Measurements from ENCODE around the gene ARHGEF37.
A peak's percentile ranks its signal among the peaks of the same experiment; 100 is the strongest.
"Not testable (repeated sequence)": the region's sequence is repeated elsewhere in the genome, so short reads cannot be mapped to it uniquely, and the experiment has no call there.

The ARHGEF37 gene

DNA sequence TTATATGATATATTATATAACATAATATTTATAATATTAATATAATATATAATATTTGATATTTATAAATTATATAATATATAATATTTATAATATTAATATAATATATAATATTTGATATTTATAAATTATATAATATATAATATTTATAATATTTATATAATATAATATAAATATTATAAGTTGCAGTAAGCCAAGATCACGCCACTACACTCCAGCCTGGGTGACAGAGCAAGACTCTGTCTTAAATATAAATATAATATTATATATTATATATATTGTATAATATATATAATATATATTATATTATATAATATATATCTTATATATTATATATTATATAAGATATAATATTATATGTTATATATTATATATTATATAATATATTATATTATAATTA, 68.4 kb downstream of the ARHGEF37 start:
- DNase-seq, result not testable (repeated sequence)

- DNase-seq, result no peak
Measured at GRCh38 chr5:149651686-149652085, 70.4 kb downstream of the ARHGEF37 start.

DNA sequence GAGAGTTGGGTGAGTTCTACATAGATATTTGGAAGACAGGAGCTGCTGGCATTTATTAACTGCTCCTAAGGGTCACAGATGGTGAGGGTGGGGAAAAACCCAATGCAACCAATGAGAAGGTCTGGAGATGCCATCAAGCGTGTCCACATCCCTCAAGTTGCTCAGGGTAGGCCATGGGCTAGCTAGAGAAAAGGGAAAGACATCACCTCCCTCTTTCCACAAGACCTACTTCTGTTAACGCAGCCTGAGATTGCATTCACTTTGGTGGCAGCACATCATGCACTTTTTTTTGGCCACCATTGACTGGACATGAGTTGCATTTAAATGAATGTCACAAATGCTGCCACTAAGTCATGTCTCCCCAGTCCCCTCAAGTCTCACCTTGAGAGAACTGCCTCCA, 71.4 kb downstream of the ARHGEF37 start:
- DNase-seq, result no peak

DNA sequence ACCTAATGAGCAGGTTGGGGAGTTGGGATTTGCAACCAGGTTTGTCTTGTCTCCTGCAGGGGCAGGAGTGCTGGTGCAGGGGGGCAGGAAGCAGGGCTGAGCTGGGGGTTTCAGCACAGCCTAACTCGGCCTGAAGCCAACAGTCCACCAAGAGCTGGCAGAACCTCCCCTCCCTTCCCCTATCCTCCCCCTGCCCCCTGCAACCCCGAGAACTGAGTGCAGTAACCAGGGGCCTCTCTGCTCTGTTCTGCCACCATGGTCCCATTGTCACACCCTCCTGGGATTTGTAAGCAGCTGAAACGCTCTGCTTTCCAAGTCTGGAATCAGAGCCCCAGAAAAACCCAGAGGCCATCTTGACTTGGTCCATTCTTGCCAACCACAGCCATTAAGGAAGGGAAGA, 72.9 kb downstream of the ARHGEF37 start:
- no peak for DNase-seq

DNA sequence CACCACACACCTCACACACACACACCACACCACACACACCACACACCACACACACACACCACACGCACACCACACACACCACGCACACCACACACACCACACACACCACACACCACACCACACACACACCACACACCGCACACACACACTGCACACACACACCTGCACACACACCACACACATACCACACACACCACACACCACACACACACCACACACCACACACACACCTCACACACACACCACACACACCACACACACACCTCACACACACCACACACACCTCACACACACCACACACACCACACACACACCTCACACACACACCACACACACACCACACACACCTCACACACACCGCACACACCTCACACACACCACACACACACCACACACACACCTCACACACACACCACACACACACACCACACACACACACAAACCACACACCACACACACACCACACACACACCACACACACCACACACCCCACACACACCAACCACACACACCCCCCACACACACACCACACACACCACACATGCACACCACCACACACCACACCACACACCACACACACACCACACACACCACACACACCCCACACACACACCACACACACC, 73.7 kb downstream of the ARHGEF37 start:
- DNase-seq, result no peak

- no peak for DNase-seq
Measured at GRCh38 chr5:149656576-149657182, 75.4 kb downstream of the ARHGEF37 start.

GRCh38 chr5:149657324-149657723, 76.0 kb downstream of the ARHGEF37 start:
- no peak for DNase-seq

GRCh38 chr5:149658299-149658698, 77.0 kb downstream of the ARHGEF37 start:
- no peak for DNase-seq

DNA sequence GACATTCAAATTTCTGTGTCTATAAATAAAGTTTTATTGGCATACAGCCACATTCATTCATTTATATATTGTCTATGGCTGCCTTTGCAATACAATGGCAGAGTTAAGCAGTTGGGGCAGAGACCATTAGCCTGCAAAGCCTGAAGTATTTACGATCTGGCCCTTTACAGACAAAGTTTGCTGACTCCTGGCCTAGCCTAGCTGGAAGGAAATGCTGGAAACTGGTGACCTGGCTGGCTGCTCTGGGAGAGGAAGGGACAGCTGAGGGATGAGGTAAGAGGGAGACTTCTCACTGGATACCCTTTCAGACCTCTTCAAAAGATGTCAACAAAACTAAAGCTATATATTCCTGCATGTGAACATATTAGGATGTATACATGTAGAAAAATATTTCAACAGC, 82.8 kb downstream of the ARHGEF37 start:
- no peak for DNase-seq

GRCh38 chr5:149664666-149665415, 83.5 kb downstream of the ARHGEF37 start:
- DNase-seq, result no peak

DNA sequence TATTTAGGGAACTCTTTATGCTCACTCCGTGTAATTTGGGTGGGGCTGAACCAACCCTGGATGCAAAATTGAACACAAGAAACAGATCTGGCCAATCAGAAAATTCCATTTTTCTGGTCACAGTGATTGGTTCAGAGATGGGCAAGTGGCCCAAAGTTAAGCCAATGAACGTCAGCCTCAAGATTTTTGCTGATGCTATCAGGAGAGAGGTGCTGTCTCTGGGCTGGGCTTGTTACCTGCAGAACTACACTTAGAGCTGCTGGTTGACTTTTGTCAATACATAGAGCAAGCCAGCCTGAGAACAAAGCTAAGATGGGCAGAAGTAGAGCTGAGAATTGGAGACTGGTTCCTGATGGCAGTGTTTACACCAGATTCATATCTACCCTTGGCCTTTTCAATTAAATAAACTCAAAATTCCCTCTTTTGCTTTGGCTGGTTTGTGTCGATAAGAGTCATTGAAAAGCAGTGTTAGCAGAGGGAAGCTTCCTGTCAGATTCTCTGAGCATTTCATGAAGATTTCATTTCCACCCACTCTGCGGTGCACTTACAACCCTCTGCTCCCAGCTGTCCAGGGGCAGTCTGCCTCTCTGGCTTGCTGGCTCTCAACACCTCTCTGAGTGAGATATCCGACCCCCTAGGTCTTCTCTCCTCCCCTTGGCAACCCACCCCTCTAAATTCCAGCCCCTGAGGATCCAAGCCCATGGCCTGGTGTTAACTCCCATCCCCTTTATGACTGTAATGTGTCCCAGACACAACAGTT, 84.3 kb downstream of the ARHGEF37 start:
- no peak for DNase-seq

DNA sequence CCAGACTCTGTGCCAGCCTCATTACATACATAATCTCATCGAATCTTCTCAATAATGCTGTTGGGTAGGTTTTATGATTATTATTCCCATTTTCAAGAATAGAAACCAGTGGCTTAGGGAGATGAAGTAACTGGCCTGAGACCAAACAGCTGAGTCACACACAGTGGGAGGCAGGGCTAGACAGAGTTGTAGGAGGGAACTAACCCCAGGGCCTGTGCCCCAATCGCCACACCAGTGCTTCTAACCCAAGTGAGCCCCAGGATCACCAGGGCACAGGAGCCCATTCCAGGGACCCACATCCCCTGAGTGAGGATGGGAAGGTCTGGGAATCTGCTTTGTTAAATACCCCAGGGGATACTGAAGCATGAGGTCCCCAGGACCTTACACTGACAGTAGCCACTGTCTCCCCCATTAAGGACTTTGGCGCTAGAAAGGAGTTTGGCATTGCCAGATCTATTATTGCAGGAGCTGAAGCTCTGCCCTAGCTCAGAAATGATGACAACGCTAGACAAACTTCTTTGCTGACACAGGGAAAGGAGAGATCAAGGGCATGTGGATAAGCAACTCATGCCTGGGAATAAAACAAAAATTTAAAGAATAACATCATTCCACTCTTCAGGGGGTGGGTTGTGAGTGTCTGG, 85.0 kb downstream of the ARHGEF37 start:
- peak; percentile 21 for DNase-seq

DNA sequence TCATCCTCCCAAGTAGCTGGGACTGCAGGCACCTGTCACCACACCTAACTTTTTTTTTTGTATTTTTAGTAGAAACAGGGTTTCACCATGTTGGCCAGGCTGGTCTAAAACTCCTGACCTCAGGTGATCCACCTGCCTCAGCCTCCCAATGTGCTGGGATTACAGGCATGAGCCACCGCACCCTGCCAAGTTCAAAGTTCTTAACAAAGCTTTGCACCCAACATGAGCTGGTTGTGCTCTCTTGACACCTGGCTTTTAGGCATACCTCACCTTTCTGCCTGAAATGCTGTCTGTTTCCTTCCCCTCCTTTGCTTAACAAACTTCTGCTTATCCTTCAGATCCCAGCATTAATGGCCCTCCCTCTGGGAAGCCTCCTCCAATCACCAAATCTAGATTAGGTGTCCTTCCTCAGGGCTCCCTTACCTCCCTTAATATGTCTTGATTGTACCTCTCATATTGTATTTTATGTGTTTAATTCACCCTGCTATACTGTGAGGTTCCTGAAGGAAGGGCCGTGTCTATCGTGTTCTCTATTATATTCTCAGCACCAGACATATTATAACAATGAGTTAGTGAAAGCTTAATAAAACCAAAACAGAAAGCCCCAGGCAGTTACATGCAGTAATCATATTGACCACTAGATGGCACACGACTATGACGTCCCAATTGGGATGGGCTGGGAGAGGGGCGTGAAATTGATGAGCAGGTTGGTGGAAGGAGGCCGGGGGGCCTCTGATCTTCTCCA, 86.0 kb downstream of the ARHGEF37 start:
- peak; percentile 17 for DNase-seq

DNA sequence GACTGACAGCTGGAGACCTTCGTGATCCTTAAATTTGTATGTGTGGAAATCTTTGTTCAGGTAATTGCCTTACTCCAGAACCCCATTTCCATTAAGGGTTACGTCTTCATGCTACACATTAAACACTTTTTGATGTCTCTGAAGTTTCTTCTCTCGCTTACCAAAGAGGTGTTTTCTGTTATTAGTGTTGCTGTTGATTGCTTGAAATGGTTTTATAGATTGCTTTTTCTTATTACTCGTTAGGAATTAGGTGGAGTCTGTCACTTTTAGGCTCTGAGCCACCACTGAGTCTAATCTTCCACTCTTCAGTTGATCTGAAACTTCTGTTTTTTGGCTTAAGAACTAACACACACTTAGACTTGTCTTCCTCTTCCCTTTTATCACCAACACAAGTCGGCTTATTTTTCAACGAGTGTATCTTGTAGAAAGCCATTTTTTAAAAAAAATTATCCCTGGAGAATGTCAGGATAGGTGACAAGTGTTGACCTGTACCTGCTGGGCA, 86.6 kb downstream of the ARHGEF37 start:
- no peak for DNase-seq

DNA sequence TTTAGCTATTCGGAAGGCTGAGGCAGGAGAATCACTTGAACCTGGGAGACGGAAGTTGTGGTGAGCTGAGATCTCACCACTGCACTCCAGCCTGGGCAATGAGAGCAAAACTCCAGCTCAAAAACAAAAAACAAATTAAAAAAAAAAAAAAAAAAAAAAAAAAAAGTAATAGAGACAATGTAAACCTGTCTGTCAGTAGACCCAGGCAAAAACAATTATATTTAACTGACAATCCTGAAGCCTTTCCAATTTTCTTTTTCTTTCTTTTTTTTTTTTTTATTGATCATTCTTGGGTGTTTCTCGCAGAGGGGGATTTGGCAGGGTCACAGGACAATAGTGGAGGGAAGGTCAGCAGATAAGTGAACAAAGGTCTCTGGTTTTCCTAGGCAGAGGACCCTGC, 88.0 kb downstream of the ARHGEF37 start:
- not testable (repeated sequence) for DNase-seq

DNA sequence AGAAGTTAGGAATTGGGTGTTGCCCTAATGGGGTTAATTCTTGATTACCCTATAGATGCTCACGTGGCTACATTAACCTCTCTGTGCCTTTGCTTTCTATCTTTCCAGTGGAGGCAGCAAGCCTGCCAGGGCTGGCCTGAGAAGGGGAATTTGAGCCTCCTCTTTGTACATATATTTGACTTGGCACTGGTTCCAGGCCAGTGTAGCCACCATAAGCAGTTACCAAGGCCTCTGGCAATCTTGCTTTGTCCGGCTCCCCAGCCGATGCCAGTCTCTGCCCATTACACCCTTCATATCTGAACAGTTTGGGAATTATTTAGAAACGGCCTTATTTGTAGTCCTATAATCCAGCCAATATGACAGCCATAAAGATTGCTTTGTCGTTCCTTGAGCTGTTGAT, 90.2 kb downstream of the ARHGEF37 start:
- no peak for DNase-seq

DNA sequence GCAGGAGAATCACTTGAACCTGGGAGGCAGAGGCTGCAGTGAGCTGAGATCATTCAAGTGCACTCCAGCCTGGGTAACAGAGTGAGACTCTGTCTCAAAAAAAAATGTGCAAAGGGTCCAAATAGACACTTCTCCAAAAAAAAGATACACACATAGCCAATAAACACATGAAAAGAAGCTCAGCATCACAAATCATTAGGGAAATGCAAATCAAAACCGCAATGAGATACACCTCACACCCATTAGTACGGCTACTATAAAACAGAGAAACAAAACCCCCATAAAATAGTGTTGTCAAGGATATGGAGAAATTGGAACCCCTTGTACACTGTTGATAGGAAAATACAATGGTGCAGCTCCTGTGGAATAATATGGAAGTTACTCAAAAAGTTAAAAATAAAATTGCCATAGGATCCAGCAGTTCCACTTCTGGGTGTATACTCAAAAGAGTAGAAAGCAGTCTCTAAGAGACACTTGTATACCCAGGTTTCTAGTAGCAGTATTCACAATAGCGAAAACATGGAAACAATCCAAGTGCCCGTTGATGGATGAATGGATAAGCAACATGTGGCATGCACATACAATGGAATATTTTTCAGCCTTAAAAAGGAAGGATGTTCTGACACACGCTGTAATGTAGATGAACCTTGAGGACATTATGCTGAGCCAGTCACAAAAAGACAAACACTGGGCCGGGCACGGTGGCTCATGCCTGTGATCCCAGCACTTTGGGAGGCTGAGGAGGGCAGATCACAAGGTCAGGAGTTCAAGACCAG, 91.6 kb downstream of the ARHGEF37 start:
- DNase-seq, result no peak

DNA sequence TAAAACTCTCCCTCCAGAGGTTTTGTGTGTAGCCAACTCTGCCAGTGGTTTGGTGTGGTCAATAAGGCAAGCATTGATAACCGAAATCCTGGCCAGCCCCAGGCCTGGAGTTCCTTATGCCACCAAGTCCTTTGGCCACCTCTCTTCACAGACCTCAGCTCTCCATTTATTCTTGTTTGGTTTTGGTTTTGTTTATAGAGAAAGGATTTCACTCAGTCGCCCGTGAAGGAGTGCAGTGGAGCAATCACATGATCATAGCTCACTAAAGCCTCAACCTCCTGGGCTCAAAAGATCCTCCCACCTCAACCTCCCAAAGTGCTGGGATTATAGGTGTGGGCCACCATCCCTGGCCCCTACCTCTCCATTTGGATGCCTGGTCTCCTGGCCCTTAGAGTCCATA, 93.4 kb downstream of the ARHGEF37 start:
- DNase-seq, result no peak

GRCh38 chr5:149675610-149676201, 94.4 kb downstream of the ARHGEF37 start:
- no peak for DNase-seq

GRCh38 chr5:149677731-149678130, 96.4 kb downstream of the ARHGEF37 start:
- DNase-seq, result no peak
